Type B pancreatic cell (in vitro differentiated cells): Measurements from ENCODE around the gene AKIP1. TPM values are rescaled to one million over a fixed set of nuclear protein-coding genes. Genes with fewer than 3 reads are reported as not detected.

Experiments used
- DNase-seq: peaks from one replicate; pipeline ENCODE4 v3.0.0; 2021; ENCODE audit warnings: mixed read lengths; ENCODE audit not compliant: unreplicated experiment; ENCODE audit errors: extremely low spot score
- H3K27ac Mint-ChIP-seq: 2 replicates; pipeline ENCODE4 v1.8.0; 2021; ENCODE audit warnings: mild to moderate bottlenecking, mixed read lengths
- H3K27me3 Mint-ChIP-seq: 2 replicates; pipeline ENCODE4 v1.8.0; 2021; ENCODE audit warnings: mixed read lengths
- H3K36me3 Mint-ChIP-seq: 2 replicates; pipeline ENCODE4 v1.8.0; 2021; ENCODE audit warnings: mixed read lengths
- H3K4me1 Mint-ChIP-seq: one replicate; pipeline ENCODE4 v1.8.0; 2021; ENCODE audit warnings: mixed read lengths; ENCODE audit not compliant: unreplicated experiment
- H3K4me3 Mint-ChIP-seq: 2 replicates; pipeline ENCODE4 v1.8.0; 2021; ENCODE audit warnings: mild to moderate bottlenecking, mixed read lengths
- H3K9me3 Mint-ChIP-seq: 2 replicates; pipeline ENCODE4 v1.8.0; 2021; ENCODE audit warnings: mixed read lengths
- CTCF ChIP-seq: fragments of 200-600 bp; sonication (generic); conservative IDR thresholded peaks from 2 replicates; pipeline ENCODE4 v1.5.0; 2021; ENCODE audit warnings: antibody characterized with exemption, mild to moderate bottlenecking
- total RNA-seq: library from RNA; stranded (reverse); gene quantifications from 2 replicates; pipeline ENCODE4 v1.2.1, GENCODE V29; 2021; ENCODE audit warnings: low replicate concordance

The AKIP1 gene
- total RNA-seq, 1 donor from 2014 or later, result 16.5 TPM

GRCh38 chr11:8956860-8957259, 45.9 kb downstream of the AKIP1 start:
- no peak overlapping the region for H3K4me3 Mint-ChIP-seq
- no peaks in the 10 kb centered on the region for H3K9me3 Mint-ChIP-seq
- no peak for TF ChIP-seq CTCF
- H3K27ac Mint-ChIP-seq, result no peak overlapping the region
- DNase-seq, result no peak
- peaks cover 5% of the 10 kb centered on the region for H3K36me3 Mint-ChIP-seq
- H3K27me3 Mint-ChIP-seq, result no peaks in the 10 kb centered on the region
- no peaks in the 10 kb centered on the region for H3K4me1 Mint-ChIP-seq

GRCh38 chr11:8959546-8960166, 48.7 kb downstream of the AKIP1 start:
- Mint-ChIP-seq H3K4me1 (peaks cover 15% of the 10 kb centered on the region), H3K27ac (peak overlapping the region; percentile 25), H3K9me3 (no peaks in the 10 kb centered on the region), H3K27me3 (no peaks in the 10 kb centered on the region), H3K4me3 (peak overlapping the region; percentile 11), H3K36me3 (no peaks in the 10 kb centered on the region)
- TF ChIP-seq CTCF, result peak; percentile 78
- DNase-seq, result no peak

DNA sequence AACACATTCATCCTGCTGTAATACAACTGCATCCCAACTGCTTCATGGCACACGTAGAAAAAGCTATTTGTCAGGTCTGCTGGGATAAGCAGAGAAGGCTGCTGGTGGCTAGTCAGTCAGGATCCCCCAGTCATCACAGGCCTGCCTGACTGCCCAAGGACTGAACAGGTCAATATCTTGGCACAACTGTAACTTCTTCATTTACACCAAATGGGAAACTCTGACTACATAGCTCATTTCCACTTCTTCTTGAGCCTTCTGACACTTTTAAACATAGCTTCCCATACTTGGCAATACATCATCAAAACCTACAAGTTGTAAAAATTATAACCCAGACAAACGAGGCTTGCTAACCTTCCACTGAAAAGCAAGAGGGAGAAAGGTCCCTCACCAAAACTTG, 50.4 kb downstream of the AKIP1 start:
- Mint-ChIP-seq H3K27ac (no peak overlapping the region), H3K4me1 (peaks cover 18% of the 10 kb centered on the region), H3K4me3 (no peak overlapping the region), H3K27me3 (no peaks in the 10 kb centered on the region), H3K9me3 (no peaks in the 10 kb centered on the region), H3K36me3 (no peaks in the 10 kb centered on the region)
- no peak for TF ChIP-seq CTCF
- DNase-seq, result no peak

DNA sequence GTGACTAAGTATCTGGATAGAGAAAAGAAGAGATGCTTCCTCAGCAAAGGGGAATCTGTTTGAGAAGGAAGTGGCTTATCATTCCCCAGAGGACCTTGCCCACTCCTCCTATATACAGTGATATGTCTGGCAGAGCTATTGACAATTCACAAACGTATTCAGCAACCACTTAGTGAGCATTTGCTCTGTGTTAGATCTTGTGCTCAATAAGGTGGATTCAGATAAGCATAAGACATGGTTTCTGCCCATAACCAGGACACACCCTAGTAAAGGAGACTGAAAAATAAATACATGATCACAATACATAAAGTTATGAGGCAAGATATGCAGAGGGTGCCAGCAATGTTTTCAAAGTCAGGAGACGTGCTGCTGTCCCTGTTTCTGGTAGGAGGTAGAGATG, 51.9 kb downstream of the AKIP1 start:
- peak overlapping the region; percentile 92 for H3K27ac Mint-ChIP-seq
- H3K9me3 Mint-ChIP-seq, result no peaks in the 10 kb centered on the region
- no peaks in the 10 kb centered on the region for H3K27me3 Mint-ChIP-seq
- no peaks in the 10 kb centered on the region for H3K36me3 Mint-ChIP-seq
- TF ChIP-seq CTCF, result no peak
- DNase-seq, result no peak
- H3K4me3 Mint-ChIP-seq, result peak overlapping the region; percentile 95
- peaks cover 18% of the 10 kb centered on the region for H3K4me1 Mint-ChIP-seq

DNA sequence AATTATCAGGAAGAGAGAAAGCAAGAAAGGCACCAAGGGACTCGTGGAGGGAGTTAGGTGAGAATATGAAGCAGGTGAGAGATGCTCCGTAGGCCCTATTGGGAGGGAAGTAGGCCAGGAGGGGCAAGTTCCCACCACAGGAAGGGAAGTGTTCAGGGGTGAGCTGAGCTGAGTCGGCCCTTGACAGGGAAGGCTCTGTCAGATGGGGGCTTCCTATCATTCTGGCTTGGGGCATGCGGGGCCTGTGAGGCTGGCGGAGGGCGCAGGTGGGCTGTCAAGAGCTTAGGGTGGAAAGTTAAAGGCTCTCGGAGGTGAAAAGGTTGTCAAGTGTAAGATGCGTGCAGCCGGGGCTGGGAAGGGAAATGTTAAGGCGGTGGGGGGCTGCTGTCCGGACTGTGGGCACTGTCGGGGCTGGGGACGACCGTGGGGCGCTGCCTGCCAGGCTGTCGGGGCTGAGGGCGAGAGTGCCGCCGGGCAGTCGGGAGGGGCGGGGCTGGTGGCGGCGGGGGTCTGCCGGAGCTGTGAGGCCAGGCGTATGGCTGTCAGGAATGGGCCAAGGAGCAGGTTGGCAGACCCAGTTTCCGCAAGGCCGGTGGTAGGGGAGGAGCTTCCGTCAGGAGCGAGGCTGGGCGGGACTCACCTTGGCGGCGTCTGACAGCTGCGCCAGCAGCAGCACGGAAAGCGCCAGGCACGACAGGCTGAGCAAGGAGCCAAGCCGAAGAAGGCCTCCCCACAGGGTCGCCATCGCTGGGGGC, 52.8 kb downstream of the AKIP1 start:
- no peak for TF ChIP-seq CTCF
- Mint-ChIP-seq H3K27me3 (no peaks in the 10 kb centered on the region), H3K36me3 (no peaks in the 10 kb centered on the region), H3K4me3 (peak overlapping the region; percentile 95), H3K27ac (peak overlapping the region; percentile 92), H3K4me1 (peaks cover 18% of the 10 kb centered on the region), H3K9me3 (no peaks in the 10 kb centered on the region)
- peak; percentile 73 for DNase-seq
